Measurements from ENCODE around the gene SKP2.
"Not testable (repeated sequence)": the region's sequence is repeated elsewhere in the genome, so short reads cannot be mapped to it uniquely, and the experiment has no call there.

Gene SKP2

GRCh38 chr5:36172599-36172998 is 20.7 kb downstream of the SKP2 start:
- peaks cover 89% of the 10 kb centered on the region for H3K36me3 Mint-ChIP-seq (ENCODE audit: low read depth)
- no peak overlapping the region for H3K4me3 Mint-ChIP-seq
- no peaks in the 10 kb centered on the region for H3K9me3 Mint-ChIP-seq
- H3K27ac Mint-ChIP-seq = no peak overlapping the region
- H3K4me1 Mint-ChIP-seq (ENCODE audit: low read depth) = peaks cover 10% of the 10 kb centered on the region
- H3K27me3 Mint-ChIP-seq = no peaks in the 10 kb centered on the region

GRCh38 chr5:36173426-36173825 is 21.5 kb downstream of the SKP2 start:
- peaks cover 10% of the 10 kb centered on the region for H3K4me1 Mint-ChIP-seq (ENCODE audit: low read depth)
- no peaks in the 10 kb centered on the region for H3K27me3 Mint-ChIP-seq
- H3K27ac Mint-ChIP-seq = no peak overlapping the region
- no peaks in the 10 kb centered on the region for H3K9me3 Mint-ChIP-seq
- H3K36me3 Mint-ChIP-seq (ENCODE audit: low read depth) = peaks cover 88% of the 10 kb centered on the region
- H3K4me3 Mint-ChIP-seq = no peak overlapping the region

- Mint-ChIP-seq H3K4me3 (no peak overlapping the region), H3K27ac (no peak overlapping the region), H3K4me1 (ENCODE audit: low read depth) (peaks cover 10% of the 10 kb centered on the region), H3K36me3 (ENCODE audit: low read depth) (peaks cover 88% of the 10 kb centered on the region), H3K9me3 (no peaks in the 10 kb centered on the region), H3K27me3 (no peaks in the 10 kb centered on the region)
Measured at GRCh38 chr5:36174119-36174518, 22.2 kb downstream of the SKP2 start.

GRCh38 chr5:36175043-36175442 is 23.1 kb downstream of the SKP2 start:
- Mint-ChIP-seq H3K27ac (no peak overlapping the region), H3K36me3 (ENCODE audit: low read depth) (peaks cover 88% of the 10 kb centered on the region)

GRCh38 chr5:36177154-36177553 is 25.2 kb downstream of the SKP2 start:
- no peaks in the 10 kb centered on the region for H3K9me3 Mint-ChIP-seq
- peaks cover 10% of the 10 kb centered on the region for H3K4me1 Mint-ChIP-seq (ENCODE audit: low read depth)
- H3K36me3 Mint-ChIP-seq (ENCODE audit: low read depth) = peaks cover 88% of the 10 kb centered on the region
- H3K27ac Mint-ChIP-seq = no peak overlapping the region
- no peak overlapping the region for H3K4me3 Mint-ChIP-seq
- H3K27me3 Mint-ChIP-seq = no peaks in the 10 kb centered on the region

More at GRCh38 chr5:36175043-36175442, 23.1 kb downstream of the SKP2 start:
- no peaks in the 10 kb centered on the region for H3K27me3 Mint-ChIP-seq
- no peaks in the 10 kb centered on the region for H3K9me3 Mint-ChIP-seq
- peaks cover 10% of the 10 kb centered on the region for H3K4me1 Mint-ChIP-seq (ENCODE audit: low read depth)
- no peak overlapping the region for H3K4me3 Mint-ChIP-seq

- H3K9me3 Mint-ChIP-seq = no peaks in the 10 kb centered on the region
Measured at GRCh38 chr5:36177715-36178523, 26.0 kb downstream of the SKP2 start.

GRCh38 chr5:36178524-36178890 is 26.6 kb downstream of the SKP2 start:
- peaks cover 10% of the 10 kb centered on the region for H3K4me1 Mint-ChIP-seq (ENCODE audit: low read depth)
- H3K27ac Mint-ChIP-seq = no peak overlapping the region
- H3K4me3 Mint-ChIP-seq = no peak overlapping the region
- peaks cover 87% of the 10 kb centered on the region for H3K36me3 Mint-ChIP-seq (ENCODE audit: low read depth)
- no peaks in the 10 kb centered on the region for H3K9me3 Mint-ChIP-seq
- no peaks in the 10 kb centered on the region for H3K27me3 Mint-ChIP-seq

More at GRCh38 chr5:36177715-36178523, 26.0 kb downstream of the SKP2 start:
- no peak overlapping the region for H3K4me3 Mint-ChIP-seq
- no peaks in the 10 kb centered on the region for H3K27me3 Mint-ChIP-seq
- H3K36me3 Mint-ChIP-seq (ENCODE audit: low read depth) = peaks cover 90% of the 10 kb centered on the region
- no peak overlapping the region for H3K27ac Mint-ChIP-seq
- peaks cover 10% of the 10 kb centered on the region for H3K4me1 Mint-ChIP-seq (ENCODE audit: low read depth)

- H3K4me3 Mint-ChIP-seq = no peak overlapping the region
- H3K36me3 Mint-ChIP-seq (ENCODE audit: low read depth) = peaks cover 88% of the 10 kb centered on the region
Measured at GRCh38 chr5:36179950-36180349, 28.0 kb downstream of the SKP2 start.

GRCh38 chr5:36180556-36181350 is 28.8 kb downstream of the SKP2 start:
- Mint-ChIP-seq H3K27ac (no peak overlapping the region), H3K36me3 (ENCODE audit: low read depth) (peaks cover 89% of the 10 kb centered on the region), H3K4me3 (no peak overlapping the region), H3K9me3 (no peaks in the 10 kb centered on the region), H3K4me1 (ENCODE audit: low read depth) (peaks cover 10% of the 10 kb centered on the region), H3K27me3 (no peaks in the 10 kb centered on the region)

More at GRCh38 chr5:36179950-36180349, 28.0 kb downstream of the SKP2 start:
- no peak overlapping the region for H3K27ac Mint-ChIP-seq
- peaks cover 10% of the 10 kb centered on the region for H3K4me1 Mint-ChIP-seq (ENCODE audit: low read depth)
- no peaks in the 10 kb centered on the region for H3K9me3 Mint-ChIP-seq
- no peaks in the 10 kb centered on the region for H3K27me3 Mint-ChIP-seq

- Mint-ChIP-seq H3K36me3 (ENCODE audit: low read depth) (peaks cover 95% of the 10 kb centered on the region), H3K27ac (no peak overlapping the region), H3K9me3 (no peaks in the 10 kb centered on the region), H3K4me3 (no peak overlapping the region), H3K4me1 (ENCODE audit: low read depth) (peaks cover 7% of the 10 kb centered on the region), H3K27me3 (no peaks in the 10 kb centered on the region)
Measured at GRCh38 chr5:36181774-36182173, 29.9 kb downstream of the SKP2 start.

GRCh38 chr5:36184408-36184807 is 32.5 kb downstream of the SKP2 start:
- H3K4me1 Mint-ChIP-seq (ENCODE audit: low read depth); H3K4me3 Mint-ChIP-seq; H3K27me3 Mint-ChIP-seq; H3K27ac Mint-ChIP-seq: not testable (repeated sequence)
- Mint-ChIP-seq H3K36me3 (ENCODE audit: low read depth) (peaks cover 97% of the 10 kb centered on the region), H3K9me3 (peaks cover 17% of the 10 kb centered on the region)

GRCh38 chr5:36193746-36194145 is 41.8 kb downstream of the SKP2 start:
- Mint-ChIP-seq H3K27ac (no peak overlapping the region), H3K36me3 (ENCODE audit: low read depth) (peaks cover 73% of the 10 kb centered on the region), H3K27me3 (no peaks in the 10 kb centered on the region), H3K4me3 (no peak overlapping the region), H3K4me1 (ENCODE audit: low read depth) (no peaks in the 10 kb centered on the region), H3K9me3 (peaks cover 6% of the 10 kb centered on the region)

GRCh38 chr5:36198281-36198680 is 46.4 kb downstream of the SKP2 start:
- peaks cover 54% of the 10 kb centered on the region for H3K36me3 Mint-ChIP-seq (ENCODE audit: low read depth)
- peaks cover 3% of the 10 kb centered on the region for H3K4me1 Mint-ChIP-seq (ENCODE audit: low read depth)
- H3K27me3 Mint-ChIP-seq = no peaks in the 10 kb centered on the region
- H3K9me3 Mint-ChIP-seq = no peaks in the 10 kb centered on the region
- no peak overlapping the region for H3K4me3 Mint-ChIP-seq
- H3K27ac Mint-ChIP-seq = no peak overlapping the region

GRCh38 chr5:36198783-36199182 is 46.9 kb downstream of the SKP2 start:
- H3K4me1 Mint-ChIP-seq (ENCODE audit: low read depth); H3K9me3 Mint-ChIP-seq; H3K27ac Mint-ChIP-seq; H3K4me3 Mint-ChIP-seq; H3K27me3 Mint-ChIP-seq: not testable (repeated sequence)
- H3K36me3 Mint-ChIP-seq (ENCODE audit: low read depth) = peaks cover 56% of the 10 kb centered on the region

GRCh38 chr5:36199620-36200019 is 47.7 kb downstream of the SKP2 start:
- Mint-ChIP-seq H3K27ac (no peak overlapping the region), H3K36me3 (ENCODE audit: low read depth) (peaks cover 55% of the 10 kb centered on the region), H3K4me1 (ENCODE audit: low read depth) (peaks cover 3% of the 10 kb centered on the region)

More at GRCh38 chr5:36199620-36200019, 47.7 kb downstream of the SKP2 start:
- H3K27me3 Mint-ChIP-seq = no peaks in the 10 kb centered on the region
- no peak overlapping the region for H3K4me3 Mint-ChIP-seq
- H3K9me3 Mint-ChIP-seq = no peaks in the 10 kb centered on the region

All from stimulated activated naive CD8-positive, alpha-beta T cell treated with anti-CD3 and anti-CD28 coated beads, Interleukin-15, Interleukin-2, amounts not matched to agents 100 ng/mL and 50 ng/mL, for 24 hours (primary cell).